DOHH2 (cell line): ENCODE measurements around the gene JAM2.
"Not testable (repeated sequence)": the region's sequence is repeated elsewhere in the genome, so short reads cannot be mapped to it uniquely, and the experiment has no call there.

Experiments
- H3F3A ChIP-seq: fragments of 200-600 bp; sonication (generic), shearing (Covaris generic); 2 replicates; pipeline ENCODE4 v1.6.0; 2016; ENCODE audit warnings: antibody characterized with exemption, mild to moderate bottlenecking; ENCODE audit not compliant: control insufficient read depth, insufficient read depth
- H3K27ac ChIP-seq: fragments of 200-600 bp; sonication (generic); 2 replicates; pipeline ENCODE4 v1.5.1; 2014; ENCODE audit warnings: low read depth, mild to moderate bottlenecking, low read length, moderate library complexity
- H3K27me3 ChIP-seq: fragments of 200-600 bp; sonication (generic); 2 replicates; pipeline ENCODE4 v1.6.1; 2014; ENCODE audit warnings: mild to moderate bottlenecking, low read length, mixed read lengths; ENCODE audit not compliant: control insufficient read depth
- H3K36me3 ChIP-seq: fragments of 200-600 bp; sonication (generic); 2 replicates; pipeline ENCODE4 v1.6.1; 2014; ENCODE audit warnings: mild to moderate bottlenecking, low read length, moderate library complexity, mixed read lengths; ENCODE audit not compliant: control insufficient read depth
- H3K4me1 ChIP-seq: fragments of 200-600 bp; sonication (generic); 2 replicates; pipeline ENCODE4 v1.6.1; 2014; ENCODE audit warnings: mild to moderate bottlenecking, low read length, mixed read lengths; ENCODE audit not compliant: control insufficient read depth
- H3K4me2 ChIP-seq: fragments of 200-600 bp; sonication (generic); 2 replicates; pipeline ENCODE4 v1.6.0; 2014; ENCODE audit warnings: mild to moderate bottlenecking, low read length, moderate library complexity
- H3K4me3 ChIP-seq: fragments of 200-600 bp; sonication (generic); 2 replicates; pipeline ENCODE4 v1.5.1; 2014; ENCODE audit warnings: mild to moderate bottlenecking, low read length, mixed read lengths
- H3K79me2 ChIP-seq: fragments of 200-600 bp; sonication (generic); 2 replicates; pipeline ENCODE4 v1.6.1; 2014; ENCODE audit warnings: mild to moderate bottlenecking, low read length, mixed read lengths; ENCODE audit not compliant: control insufficient read depth
- H3K9me2 ChIP-seq: fragments of 200-600 bp; sonication (generic); replicated peaks from 2 replicates; pipeline ENCODE4 v1.6.1; 2014; ENCODE audit warnings: mild to moderate bottlenecking, low read length, mixed read lengths; ENCODE audit not compliant: control insufficient read depth
- H3K9me3 ChIP-seq: fragments of 200-600 bp; sonication (generic); 2 replicates; pipeline ENCODE4 v1.6.1; 2014; ENCODE audit warnings: antibody characterized with exemption, low read length, mixed read lengths; ENCODE audit not compliant: control insufficient read depth, insufficient read depth
- H4K20me1 ChIP-seq: fragments of 200-600 bp; sonication (generic); 2 replicates; pipeline ENCODE4 v1.6.0; 2014; ENCODE audit warnings: low read depth, mild to moderate bottlenecking, antibody characterized with exemption, low read length, moderate library complexity; ENCODE audit not compliant: control insufficient read depth, insufficient read depth
- CTCF ChIP-seq: fragments of 200-600 bp; sonication (generic); IDR thresholded peaks from one replicate; pipeline ENCODE4 v1.5.1; 2014; ENCODE audit warnings: antibody characterized with exemption, mild to moderate bottlenecking, low read depth, low read length; ENCODE audit not compliant: poor library complexity, severe bottlenecking
- EZH2phosphoT487 ChIP-seq: fragments of 200-600 bp; sonication (generic); IDR thresholded peaks from 2 replicates; pipeline ENCODE4 v1.6.1; 2017; ENCODE audit warnings: borderline replicate concordance, mild to moderate bottlenecking, antibody characterized with exemption, low read length, moderate library complexity, mixed read lengths

Gene JAM2

GRCh38 chr21:25619198-25619597, 19.9 kb upstream of the JAM2 start:
- TF ChIP-seq CTCF (no peak), EZH2phosphoT487 (no peak)
- no peaks in the 10 kb centered on the region for H3K9me2 ChIP-seq
- no peak overlapping the region for H3K27ac ChIP-seq
- H3K36me3 ChIP-seq: no peaks in the 10 kb centered on the region
- no peaks in the 10 kb centered on the region for H3F3A ChIP-seq
- H3K79me2 ChIP-seq: no peaks in the 10 kb centered on the region
- H3K27me3 ChIP-seq: no peaks in the 10 kb centered on the region; the same call in 1 of the 2 replicates
- no peak overlapping the region for H3K4me3 ChIP-seq
- H3K4me2 ChIP-seq: no peak overlapping the region
- H4K20me1 ChIP-seq: no peaks in the 10 kb centered on the region
- no peaks in the 10 kb centered on the region for H3K4me1 ChIP-seq
- no peaks in the 10 kb centered on the region for H3K9me3 ChIP-seq

- no peaks in the 10 kb centered on the region for H3K27me3 ChIP-seq
- H3K9me2 ChIP-seq: no peaks in the 10 kb centered on the region
- no peaks in the 10 kb centered on the region for H3K36me3 ChIP-seq
- no peaks in the 10 kb centered on the region for H3K4me1 ChIP-seq
- TF ChIP-seq CTCF (no peak), EZH2phosphoT487 (no peak)
- H3K4me3 ChIP-seq: no peak overlapping the region
- no peaks in the 10 kb centered on the region for H3F3A ChIP-seq
- H3K9me3 ChIP-seq: no peaks in the 10 kb centered on the region
- no peak overlapping the region for H3K27ac ChIP-seq
- no peak overlapping the region for H3K4me2 ChIP-seq
- H4K20me1 ChIP-seq: no peaks in the 10 kb centered on the region
- no peaks in the 10 kb centered on the region for H3K79me2 ChIP-seq
Measured at GRCh38 chr21:25624511-25624910, 14.5 kb upstream of the JAM2 start.

- Histone ChIP-seq H3K36me3 (no peaks in the 10 kb centered on the region), H3K4me2 (no peak overlapping the region), H4K20me1 (no peaks in the 10 kb centered on the region), H3K4me3 (no peak overlapping the region), H3K9me3 (no peaks in the 10 kb centered on the region), H3K79me2 (no peaks in the 10 kb centered on the region), H3F3A (no peaks in the 10 kb centered on the region), H3K27me3 (no peaks in the 10 kb centered on the region), H3K9me2 (no peaks in the 10 kb centered on the region), H3K4me1 (no peaks in the 10 kb centered on the region), H3K27ac (no peak overlapping the region)
- TF ChIP-seq EZH2phosphoT487 (no peak), CTCF (no peak)
Measured at GRCh38 chr21:25625036-25625435, 14.0 kb upstream of the JAM2 start.

GRCh38 chr21:25625776-25626555, 13.1 kb upstream of the JAM2 start:
- not testable (repeated sequence) for H3K27ac ChIP-seq, H3K4me3 ChIP-seq, H3K9me2 ChIP-seq, H3K9me3 ChIP-seq, H3K27me3 ChIP-seq, H4K20me1 ChIP-seq, H3K4me1 ChIP-seq, H3F3A ChIP-seq, H3K4me2 ChIP-seq, H3K79me2 ChIP-seq, H3K36me3 ChIP-seq
